Caco-2 (cell line): ENCODE measurements around the gene MFSD6. TPM values are rescaled to one million over a fixed set of nuclear protein-coding genes. Genes with fewer than 3 reads are reported as not detected.

Experiments used
- BruUV-seq: library from RNA; stranded (reverse); fragments of 400-500 nt; replicated peaks from 2 replicates; lab custom pipeline; 2021; lab: Mats Ljungman, UMichigan
- CTCF ChIA-PET: fragments of 300-600 bp; sonication (Branson Sonifier 250); formaldehyde crosslinking; loops from one replicate; lab custom pipeline; 2022; ENCODE audit warnings: antibody characterized with exemption; lab: Charles Lee
- POLR2A ChIA-PET: fragments of 300-600 bp; sonication (Branson Sonifier 250); formaldehyde crosslinking; loops from one replicate; lab custom pipeline; 2022; ENCODE audit warnings: antibody characterized with exemption; lab: Charles Lee
- DNase-seq, 2 experiments: peaks; one replicate each; pipeline versions ENCODE4 v3.0.0 to v3.0.0-alpha.2; 2020 to 2022
- H3K27me3 ChIP-seq: replicated peaks from 2 replicates; pipeline ENCODE4 v1.6.0; 2011; ENCODE audit warnings: low read length; ENCODE audit not compliant: control insufficient read depth, insufficient read depth
- H3K36me3 ChIP-seq: 2 replicates; pipeline ENCODE4 v1.5.1; 2011; ENCODE audit warnings: low read length; ENCODE audit not compliant: control insufficient read depth, insufficient read depth
- H3K4me1 ChIP-seq: fragments of 250-450 bp; sonication (Bioruptor Pico); 2 replicates; pipeline ENCODE4 v1.5.1; 2020; ENCODE audit warnings: mild to moderate bottlenecking
- H3K4me3 ChIP-seq: 2 replicates; pipeline ENCODE4 v1.5.1; 2011; ENCODE audit warnings: low read depth, mild to moderate bottlenecking, control low read depth, low read length
- H3K9me3 ChIP-seq: fragments of 250-450 bp; sonication (Bioruptor Pico); 2 replicates; pipeline ENCODE4 v1.5.1; 2020; ENCODE audit warnings: mild to moderate bottlenecking, moderate library complexity
- H3K27ac Mint-ChIP-seq: one replicate; pipeline ENCODE4 v1.8.0; 2022; ENCODE audit warnings: mixed read lengths; ENCODE audit not compliant: unreplicated experiment
- H3K27me3 Mint-ChIP-seq: one replicate; pipeline ENCODE4 v1.8.0; 2022; ENCODE audit warnings: mixed read lengths; ENCODE audit not compliant: insufficient read depth, unreplicated experiment
- H3K36me3 Mint-ChIP-seq: one replicate; pipeline ENCODE4 v1.8.0; 2022; ENCODE audit warnings: mild to moderate bottlenecking, mixed read lengths; ENCODE audit not compliant: insufficient read depth, unreplicated experiment
- H3K4me1 Mint-ChIP-seq: one replicate; pipeline ENCODE4 v1.8.0; 2022; ENCODE audit warnings: low read depth, mixed read lengths; ENCODE audit not compliant: unreplicated experiment
- H3K4me3 Mint-ChIP-seq: one replicate; pipeline ENCODE4 v1.8.0; 2022; ENCODE audit warnings: mild to moderate bottlenecking, moderate library complexity, mixed read lengths; ENCODE audit not compliant: unreplicated experiment
- H3K9me3 Mint-ChIP-seq: one replicate; pipeline ENCODE4 v1.8.0; 2022; ENCODE audit warnings: mixed read lengths; ENCODE audit not compliant: unreplicated experiment
- intact Hi-C: fragments of 100-400 bp; cut with micrococcal nuclease; formaldehyde crosslinking; loops from one replicate; pipeline ENCODE4 v1.10.0; 2022; ENCODE audit not compliant: unreplicated experiment
- total RNA-seq: library from RNA; stranded (reverse); gene quantifications from 2 replicates; pipeline ENCODE4 v1.2.3, GENCODE V29; 2022
- TF ChIP-seq, protein P1 (sequence below), 2 experiments: fragments of 200-600 bp in 1 of 2; IDR thresholded peaks; 1 replicate in 1 of 2; 2 replicates in 1 of 2; pipeline versions ENCODE4 v1.5.1 to v1.8.0; 2011 to 2022; ENCODE audit warnings: antibody characterized with exemption in 1 of 2, control low read depth in 1 of 2, inconsistent platforms in 1 of 2, low read depth in 1 of 2, low read length in 1 of 2, mild to moderate bottlenecking in 1 of 2, moderate library complexity in 1 of 2; ENCODE audit not compliant: insufficient read depth in 1 of 2, severe bottlenecking in 1 of 2, unreplicated experiment in 1 of 2

Gene MFSD6
- total RNA-seq, 1 experiment from 2014 or later = 11.1 TPM

- no peaks in the 10 kb centered on the region for H3K36me3 Mint-ChIP-seq
Observed at GRCh38 chr2:190462611-190463010, 54.5 kb downstream of the MFSD6 start.

GRCh38 chr2:190465060-190465459 lies 56.9 kb downstream of the MFSD6 start:
- Mint-ChIP-seq H3K27me3 (no peaks in the 10 kb centered on the region), H3K4me1 (peaks cover 6% of the 10 kb centered on the region), H3K4me3 (no peak overlapping the region), H3K27ac (no peak overlapping the region), H3K9me3 (no peaks in the 10 kb centered on the region), H3K36me3 (no peaks in the 10 kb centered on the region)
- Histone ChIP-seq H3K4me3 (no peak overlapping the region), H3K36me3 (no peaks in the 10 kb centered on the region), H3K4me1 (no peaks in the 10 kb centered on the region), H3K27me3 (no peaks in the 10 kb centered on the region), H3K9me3 (no peaks in the 10 kb centered on the region)
- no peak for DNase-seq
- ChIA-PET CTCF (no interaction called here), POLR2A (no interaction called here)
- TF ChIP-seq, protein P1, sequence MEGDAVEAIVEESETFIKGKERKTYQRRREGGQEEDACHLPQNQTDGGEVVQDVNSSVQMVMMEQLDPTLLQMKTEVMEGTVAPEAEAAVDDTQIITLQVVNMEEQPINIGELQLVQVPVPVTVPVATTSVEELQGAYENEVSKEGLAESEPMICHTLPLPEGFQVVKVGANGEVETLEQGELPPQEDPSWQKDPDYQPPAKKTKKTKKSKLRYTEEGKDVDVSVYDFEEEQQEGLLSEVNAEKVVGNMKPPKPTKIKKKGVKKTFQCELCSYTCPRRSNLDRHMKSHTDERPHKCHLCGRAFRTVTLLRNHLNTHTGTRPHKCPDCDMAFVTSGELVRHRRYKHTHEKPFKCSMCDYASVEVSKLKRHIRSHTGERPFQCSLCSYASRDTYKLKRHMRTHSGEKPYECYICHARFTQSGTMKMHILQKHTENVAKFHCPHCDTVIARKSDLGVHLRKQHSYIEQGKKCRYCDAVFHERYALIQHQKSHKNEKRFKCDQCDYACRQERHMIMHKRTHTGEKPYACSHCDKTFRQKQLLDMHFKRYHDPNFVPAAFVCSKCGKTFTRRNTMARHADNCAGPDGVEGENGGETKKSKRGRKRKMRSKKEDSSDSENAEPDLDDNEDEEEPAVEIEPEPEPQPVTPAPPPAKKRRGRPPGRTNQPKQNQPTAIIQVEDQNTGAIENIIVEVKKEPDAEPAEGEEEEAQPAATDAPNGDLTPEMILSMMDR (IDR thresholded peaks at IDR 0.05; ENCODE audit: insufficient read depth in 1 of 2, low read depth in 1 of 2, low read length in 1 of 2, severe bottlenecking in 1 of 2, unreplicated experiment in 1 of 2) = no peak
- intact Hi-C loops = no loop called here
- no TSS peak for BruUV-seq

More at GRCh38 chr2:190462611-190463010, 54.5 kb downstream of the MFSD6 start:
- H3K4me3 Mint-ChIP-seq = no peak overlapping the region
- no peaks in the 10 kb centered on the region for H3K27me3 Mint-ChIP-seq
- Histone ChIP-seq H3K36me3 (no peaks in the 10 kb centered on the region), H3K4me1 (no peaks in the 10 kb centered on the region), H3K27me3 (no peaks in the 10 kb centered on the region), H3K9me3 (no peaks in the 10 kb centered on the region), H3K4me3 (no peak overlapping the region)
- intact Hi-C loops = no loop called here
- no peaks in the 10 kb centered on the region for H3K9me3 Mint-ChIP-seq
- TF ChIP-seq, protein P1 (IDR thresholded peaks at IDR 0.05; ENCODE audit: insufficient read depth in 1 of 2, low read depth in 1 of 2, low read length in 1 of 2, severe bottlenecking in 1 of 2, unreplicated experiment in 1 of 2) = no peak
- DNase-seq = no peak
- ChIA-PET CTCF (no interaction called here), POLR2A (no interaction called here)
- peaks cover 6% of the 10 kb centered on the region for H3K4me1 Mint-ChIP-seq
- BruUV-seq = no TSS peak
- H3K27ac Mint-ChIP-seq = no peak overlapping the region

DNA sequence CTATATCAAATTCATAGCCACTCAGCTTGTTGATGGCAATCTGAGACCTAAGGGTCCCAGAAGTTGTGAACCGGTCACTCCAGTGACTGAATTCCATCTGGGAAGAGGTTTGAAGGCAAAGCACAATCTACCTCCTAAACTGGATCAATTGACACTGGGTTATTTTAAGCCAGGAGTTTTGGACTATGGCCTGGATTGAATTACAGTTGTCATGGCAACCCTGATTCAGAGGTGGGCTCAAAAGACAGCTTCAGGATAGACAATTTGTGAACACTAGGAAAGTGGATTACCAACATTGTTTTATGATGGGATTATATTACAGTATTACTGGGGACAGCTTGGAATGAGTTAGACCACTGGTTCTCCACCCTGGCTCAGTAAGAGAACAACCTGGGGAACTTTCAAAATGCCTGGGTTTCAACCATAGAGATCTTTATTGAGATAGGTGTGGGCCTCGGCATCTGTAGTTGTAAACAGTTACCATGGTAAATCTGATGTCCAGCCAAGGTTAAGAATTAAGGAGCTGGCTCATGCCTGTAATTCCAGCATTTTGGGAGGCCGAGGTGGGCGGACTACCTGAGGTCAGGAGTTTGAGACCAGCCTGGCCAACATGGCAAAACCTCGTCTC lies 58.8 kb downstream of the MFSD6 start:
- no peaks in the 10 kb centered on the region for H3K4me1 ChIP-seq
- Mint-ChIP-seq H3K27me3 (no peaks in the 10 kb centered on the region), H3K9me3 (peaks cover 1% of the 10 kb centered on the region), H3K4me3 (no peak overlapping the region), H3K4me1 (peaks cover 6% of the 10 kb centered on the region), H3K36me3 (no peaks in the 10 kb centered on the region), H3K27ac (no peak overlapping the region)
- BruUV-seq = no TSS peak
- intact Hi-C loops = no loop called here
- ChIA-PET POLR2A (no interaction called here), CTCF (no interaction called here)
- H3K4me3 ChIP-seq = no peak overlapping the region
- DNase-seq = no peak
- TF ChIP-seq, protein P1 (IDR thresholded peaks at IDR 0.05; ENCODE audit: insufficient read depth in 1 of 2, low read depth in 1 of 2, low read length in 1 of 2, severe bottlenecking in 1 of 2, unreplicated experiment in 1 of 2) = no peak
- no peaks in the 10 kb centered on the region for H3K36me3 ChIP-seq
- H3K27me3 ChIP-seq = no peaks in the 10 kb centered on the region
- no peaks in the 10 kb centered on the region for H3K9me3 ChIP-seq
